Activated gamma-delta T cell treated with anti-CD3 and anti-CD28 coated beads, Interleukin-2, amount 50 U/mL, for 16 hours (primary cell): Measurements from ENCODE around the gene PPP4R3A.
"Not testable (repeated sequence)": the region's sequence is repeated elsewhere in the genome, so short reads cannot be mapped to it uniquely, and the experiment has no call there.

ENCODE experiments used
- DNase-seq: peaks from one replicate; pipeline ENCODE4 v3.0.0-alpha.2; 2020; ENCODE audit warnings: low read depth

PPP4R3A gene

DNA sequence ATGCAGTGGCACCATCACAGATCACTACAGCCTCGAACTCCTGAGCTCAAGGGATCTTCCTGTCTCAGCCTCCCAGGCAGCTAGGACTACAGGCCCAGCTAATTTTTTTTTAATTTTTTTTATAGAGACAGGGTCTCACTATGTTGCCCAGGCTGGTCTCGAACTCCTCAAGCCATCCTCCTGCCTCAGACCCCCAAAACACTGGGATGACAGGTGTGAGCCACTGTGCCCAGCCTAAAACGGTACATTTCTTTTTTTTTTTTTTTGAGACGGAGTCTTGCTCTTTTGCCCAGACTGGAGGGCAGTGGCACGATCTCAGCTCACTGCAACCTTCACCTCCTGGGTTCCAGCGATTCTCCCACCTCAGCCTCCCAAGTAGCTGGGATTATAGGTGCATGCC is 100.9 kb downstream of the PPP4R3A start:
- DNase-seq = not testable (repeated sequence)
